ENCODE results near the gene ARL13A. TPM values are rescaled to one million over a fixed set of nuclear protein-coding genes. Genes with fewer than 3 reads are reported as not detected.

Gene ARL13A
- total and polyA plus RNA-seq, 2 donors (not counting 1 experiment from before 2014, with no cell fraction given), result not detected

DNA sequence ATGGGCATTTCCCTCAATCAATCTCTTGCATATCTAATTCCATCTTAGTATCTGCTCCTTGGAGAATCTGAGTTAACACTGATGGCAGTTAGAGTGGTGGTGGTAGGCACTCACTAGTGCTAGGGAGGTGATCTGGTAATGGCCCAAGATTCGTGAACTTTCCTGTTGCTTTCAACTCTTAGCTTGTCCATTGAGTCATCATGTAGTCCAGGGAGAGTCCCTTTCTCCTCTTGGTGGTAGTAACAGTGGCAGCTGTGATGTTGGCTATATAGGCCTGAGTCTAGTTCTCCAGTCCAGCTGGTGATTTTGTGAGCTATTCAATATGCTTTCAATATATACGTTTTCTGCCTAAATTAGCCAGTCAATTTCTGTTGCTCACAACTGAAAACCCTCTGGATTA lies 33.7 kb upstream of the ARL13A start:
- no peak for TF ChIP-seq EZH2 (IDR thresholded peaks at IDR 0.05; ENCODE audit: low read length, missing control alignments)
- TF ChIP-seq, protein P1, sequence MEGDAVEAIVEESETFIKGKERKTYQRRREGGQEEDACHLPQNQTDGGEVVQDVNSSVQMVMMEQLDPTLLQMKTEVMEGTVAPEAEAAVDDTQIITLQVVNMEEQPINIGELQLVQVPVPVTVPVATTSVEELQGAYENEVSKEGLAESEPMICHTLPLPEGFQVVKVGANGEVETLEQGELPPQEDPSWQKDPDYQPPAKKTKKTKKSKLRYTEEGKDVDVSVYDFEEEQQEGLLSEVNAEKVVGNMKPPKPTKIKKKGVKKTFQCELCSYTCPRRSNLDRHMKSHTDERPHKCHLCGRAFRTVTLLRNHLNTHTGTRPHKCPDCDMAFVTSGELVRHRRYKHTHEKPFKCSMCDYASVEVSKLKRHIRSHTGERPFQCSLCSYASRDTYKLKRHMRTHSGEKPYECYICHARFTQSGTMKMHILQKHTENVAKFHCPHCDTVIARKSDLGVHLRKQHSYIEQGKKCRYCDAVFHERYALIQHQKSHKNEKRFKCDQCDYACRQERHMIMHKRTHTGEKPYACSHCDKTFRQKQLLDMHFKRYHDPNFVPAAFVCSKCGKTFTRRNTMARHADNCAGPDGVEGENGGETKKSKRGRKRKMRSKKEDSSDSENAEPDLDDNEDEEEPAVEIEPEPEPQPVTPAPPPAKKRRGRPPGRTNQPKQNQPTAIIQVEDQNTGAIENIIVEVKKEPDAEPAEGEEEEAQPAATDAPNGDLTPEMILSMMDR (conservative IDR thresholded peaks at IDR 0.05 in 1 of 2, IDR thresholded peaks at IDR 0.05 in 1 of 2; ENCODE audit: low read depth in 1 of 2, low read length in 2 of 2), result no peak
- Histone ChIP-seq H3K27me3 (ENCODE audit: control insufficient read depth, insufficient read depth, low read length) (no peaks in the 10 kb centered on the region), H3K9ac (ENCODE audit: insufficient read depth, low read length) (no peak overlapping the region), H3K4me2 (ENCODE audit: extremely low read depth, insufficient read depth, low read length) (no peak overlapping the region), H3K36me3 (ENCODE audit: control insufficient read depth, insufficient read depth, low read length) (no peaks in the 10 kb centered on the region), H3K9me3 (ENCODE audit: control insufficient read depth, insufficient read depth, low read depth, low read length) (no peaks in the 10 kb centered on the region), H3K4me3 (replicated peaks in 1 of 4; ENCODE audit: control extremely low read depth in 1 of 4, insufficient read depth in 1 of 4, low read depth in 3 of 4, low read length in 4 of 4) (no peak overlapping the region), H3K79me2 (ENCODE audit: control insufficient read depth, insufficient read depth, low read length) (no peaks in the 10 kb centered on the region), H3K27ac (ENCODE audit: insufficient read depth, low read length) (no peak overlapping the region), H2AFZ (ENCODE audit: low read length) (no peak overlapping the region), H3K4me1 (ENCODE audit: control insufficient read depth, extremely low read depth, insufficient read depth, low read length) (no peaks in the 10 kb centered on the region), H4K20me1 (ENCODE audit: control insufficient read depth, extremely low read depth, insufficient read depth, low read length) (no peaks in the 10 kb centered on the region)
- DNase-seq (ENCODE audit: low read depth in 2 of 2), result no peak

DNA sequence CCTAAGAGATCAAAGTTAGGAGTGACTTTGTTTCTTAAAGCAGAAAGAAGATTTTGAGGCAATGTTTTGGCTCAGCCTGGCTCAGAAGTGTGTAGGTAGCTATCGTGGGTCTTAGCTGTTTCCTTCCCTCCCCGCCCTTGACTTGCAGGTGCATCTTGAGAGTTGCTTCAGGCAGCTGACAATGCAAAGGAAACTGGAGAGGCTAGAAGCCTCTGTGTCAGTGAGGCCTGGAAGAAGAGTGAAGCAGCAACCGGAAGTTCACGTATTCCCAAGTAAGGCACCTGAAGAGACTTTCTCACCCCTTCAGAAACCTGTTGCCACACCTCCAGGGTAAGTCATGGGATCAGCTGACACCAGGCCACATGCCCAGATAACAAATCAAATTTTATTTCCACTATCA lies 30.2 kb upstream of the ARL13A start:
- no peak overlapping the region for H3K4me2 ChIP-seq (ENCODE audit: extremely low read depth, insufficient read depth, low read length)
- DNase-seq (ENCODE audit: low read depth in 2 of 2), result no peak
- H3K9me3 ChIP-seq (ENCODE audit: control insufficient read depth, insufficient read depth, low read depth, low read length), result no peaks in the 10 kb centered on the region
- no peaks in the 10 kb centered on the region for H3K27me3 ChIP-seq (ENCODE audit: control insufficient read depth, insufficient read depth, low read length)
- H3K9ac ChIP-seq (ENCODE audit: insufficient read depth, low read length), result no peak overlapping the region
- H3K36me3 ChIP-seq (ENCODE audit: control insufficient read depth, insufficient read depth, low read length), result no peaks in the 10 kb centered on the region
- H3K4me1 ChIP-seq (ENCODE audit: control insufficient read depth, extremely low read depth, insufficient read depth, low read length), result no peaks in the 10 kb centered on the region
- no peak overlapping the region for H3K27ac ChIP-seq (ENCODE audit: insufficient read depth, low read length)
- H2AFZ ChIP-seq (ENCODE audit: low read length), result no peak overlapping the region
- H3K4me3 ChIP-seq (replicated peaks in 1 of 4; ENCODE audit: control extremely low read depth in 1 of 4, insufficient read depth in 1 of 4, low read depth in 3 of 4, low read length in 4 of 4), result no peak overlapping the region
- no peaks in the 10 kb centered on the region for H4K20me1 ChIP-seq (ENCODE audit: control insufficient read depth, extremely low read depth, insufficient read depth, low read length)
- H3K79me2 ChIP-seq (ENCODE audit: control insufficient read depth, insufficient read depth, low read length), result no peaks in the 10 kb centered on the region
- TF ChIP-seq, protein P1 (conservative IDR thresholded peaks at IDR 0.05 in 1 of 2, IDR thresholded peaks at IDR 0.05 in 1 of 2; ENCODE audit: low read depth in 1 of 2, low read length in 2 of 2), result no peak
- TF ChIP-seq EZH2 (IDR thresholded peaks at IDR 0.05; ENCODE audit: low read length, missing control alignments), result no peak

DNA sequence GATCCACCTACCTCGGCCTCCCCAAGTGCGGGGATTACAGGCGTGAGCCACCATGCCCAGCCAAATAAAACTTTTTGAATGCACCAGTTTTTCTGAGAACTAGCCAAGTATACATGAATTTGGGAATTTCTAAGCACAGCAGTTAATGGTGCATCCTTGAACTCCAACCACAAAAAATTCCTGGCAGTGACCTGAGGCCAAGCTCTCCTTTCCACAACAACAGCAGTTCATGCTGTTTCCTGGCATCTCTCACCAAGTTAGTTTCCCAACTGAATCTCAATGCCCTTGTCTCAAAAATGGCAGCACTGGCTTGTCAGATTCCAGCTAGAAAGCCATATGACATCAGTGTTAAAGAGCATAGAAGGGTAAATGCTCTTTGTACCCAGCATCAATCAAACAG lies 24.9 kb upstream of the ARL13A start:
- Histone ChIP-seq H3K27me3 (ENCODE audit: control insufficient read depth, insufficient read depth, low read length) (no peaks in the 10 kb centered on the region), H3K9me3 (ENCODE audit: control insufficient read depth, insufficient read depth, low read depth, low read length) (no peaks in the 10 kb centered on the region), H4K20me1 (ENCODE audit: control insufficient read depth, extremely low read depth, insufficient read depth, low read length) (no peaks in the 10 kb centered on the region), H3K79me2 (ENCODE audit: control insufficient read depth, insufficient read depth, low read length) (no peaks in the 10 kb centered on the region), H3K27ac (ENCODE audit: insufficient read depth, low read length) (no peak overlapping the region), H3K9ac (ENCODE audit: insufficient read depth, low read length) (no peak overlapping the region), H3K4me2 (ENCODE audit: extremely low read depth, insufficient read depth, low read length) (no peak overlapping the region), H2AFZ (ENCODE audit: low read length) (no peak overlapping the region), H3K36me3 (ENCODE audit: control insufficient read depth, insufficient read depth, low read length) (no peaks in the 10 kb centered on the region), H3K4me3 (replicated peaks in 1 of 4; ENCODE audit: control extremely low read depth in 1 of 4, insufficient read depth in 1 of 4, low read depth in 3 of 4, low read length in 4 of 4) (no peak overlapping the region), H3K4me1 (ENCODE audit: control insufficient read depth, extremely low read depth, insufficient read depth, low read length) (no peaks in the 10 kb centered on the region)
- no peak for TF ChIP-seq EZH2 (IDR thresholded peaks at IDR 0.05; ENCODE audit: low read length, missing control alignments)
- TF ChIP-seq, protein P1 (conservative IDR thresholded peaks at IDR 0.05 in 1 of 2, IDR thresholded peaks at IDR 0.05 in 1 of 2; ENCODE audit: low read depth in 1 of 2, low read length in 2 of 2), result no peak
- peak in 1 of 2 donors; percentile 5 for DNase-seq (ENCODE audit: low read depth in 2 of 2)
